NCI-H146 treated with DMSO at 0.1 percent for 48 hours (cell line): Measurements from ENCODE around the gene KCNJ5.
A peak's percentile ranks its signal among the peaks of the same experiment; 100 is the strongest.

Experiments
- DNase-seq: peaks from one replicate; lab custom pipeline; 2025; ENCODE audit not compliant: unreplicated experiment; lab: John Stamatoyannopoulos, UW

The KCNJ5 gene

DNA sequence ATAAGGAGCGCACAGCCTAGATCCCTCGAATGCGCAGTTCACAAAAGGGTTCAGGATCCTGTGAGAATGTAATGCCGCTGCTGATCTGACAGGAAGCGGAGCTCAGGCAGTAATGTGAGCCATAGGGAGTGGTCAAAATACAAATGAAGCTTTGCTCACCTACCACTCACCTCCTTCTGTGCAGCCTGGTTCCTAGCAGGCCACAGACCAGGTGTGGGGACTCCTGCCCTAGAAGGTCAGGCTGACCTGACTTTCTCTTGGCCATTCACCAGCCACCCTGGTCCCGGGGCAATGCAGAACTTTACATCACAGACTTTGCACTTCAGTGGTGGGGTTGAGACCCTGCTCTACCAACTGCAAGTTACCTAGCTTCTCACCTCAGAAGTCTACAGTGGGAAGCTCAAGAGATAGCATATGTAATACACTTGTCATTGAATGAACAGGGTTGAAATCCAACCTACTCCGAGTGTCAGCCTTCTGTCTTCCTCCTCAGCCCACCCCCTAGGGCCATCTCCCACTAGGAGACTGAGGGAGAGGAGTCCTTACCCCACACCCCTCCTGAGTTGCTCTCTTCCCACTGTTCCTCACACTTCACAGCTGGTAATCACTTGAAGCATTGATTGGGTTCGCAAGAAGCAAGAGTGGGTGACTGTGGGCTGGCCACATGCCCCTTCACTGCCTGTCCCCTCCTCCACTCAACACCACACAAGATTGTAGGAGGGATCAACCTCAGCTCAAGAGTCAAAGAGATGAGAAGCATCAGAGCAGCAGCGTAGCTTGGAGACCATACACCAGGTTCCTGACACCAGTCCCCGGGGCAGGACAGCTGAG, 22.1 kb upstream of the KCNJ5 start:
- no peak for DNase-seq

DNA sequence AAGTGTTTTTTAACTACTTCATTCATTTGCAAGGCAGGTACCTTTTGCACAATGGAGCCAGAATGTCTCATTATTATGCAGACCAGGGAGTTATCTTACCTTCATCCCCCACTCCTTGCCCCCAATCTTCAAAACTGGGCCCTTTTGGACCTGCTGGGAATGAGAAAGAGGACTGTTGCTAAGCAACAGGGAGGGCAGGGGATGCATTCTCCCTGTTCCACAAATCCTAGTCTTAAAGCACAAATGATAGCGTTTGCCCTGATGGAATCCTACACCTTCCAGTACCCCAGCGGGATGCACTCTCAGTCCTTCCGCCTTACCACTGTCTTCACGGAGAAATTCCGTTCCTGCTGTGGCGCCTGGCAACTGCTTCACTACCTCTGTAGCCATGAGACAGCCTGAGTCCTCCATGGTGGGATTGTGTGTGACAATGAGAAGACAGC, 20.0 kb upstream of the KCNJ5 start:
- no peak for DNase-seq

DNA sequence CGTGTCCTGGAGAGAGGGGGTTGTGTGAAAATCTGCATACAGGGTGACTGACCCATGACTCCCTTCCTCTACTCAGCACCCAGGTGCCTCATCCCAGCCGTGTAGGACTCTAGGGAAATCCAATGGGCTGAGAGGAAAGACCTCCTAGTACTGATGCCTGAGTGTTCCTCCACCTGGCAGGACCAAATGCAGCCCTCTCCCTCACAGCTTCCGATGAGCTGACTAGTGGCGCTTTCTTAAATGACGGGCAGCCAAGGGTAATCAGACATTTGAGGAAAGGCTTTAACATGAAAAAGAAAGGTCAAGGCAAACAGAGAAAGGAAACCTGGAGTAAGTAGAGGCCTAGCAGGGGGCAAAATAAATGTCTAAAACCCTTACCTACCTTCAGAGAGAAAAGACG, 19.1 kb upstream of the KCNJ5 start:
- no peak for DNase-seq

DNA sequence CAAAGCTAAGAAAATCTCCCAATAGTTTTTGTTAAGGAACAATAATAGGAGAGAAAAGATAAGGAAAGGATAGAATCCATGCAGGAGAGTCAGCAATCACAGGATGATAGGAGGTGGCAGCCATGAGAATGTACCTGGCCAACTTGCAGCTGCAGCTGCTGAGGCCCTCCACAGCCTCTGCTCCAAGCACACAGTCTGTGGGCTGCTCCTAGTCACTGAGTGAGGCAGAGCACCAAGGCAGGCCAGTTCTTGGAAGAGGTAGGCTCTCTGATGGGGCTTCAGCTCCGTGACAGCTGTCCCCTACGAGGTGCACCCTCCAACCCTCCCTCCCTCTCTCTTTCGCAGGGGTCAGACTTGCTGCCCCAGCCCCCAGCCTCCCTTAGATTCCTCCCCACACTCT, 18.6 kb upstream of the KCNJ5 start:
- no peak for DNase-seq

DNA sequence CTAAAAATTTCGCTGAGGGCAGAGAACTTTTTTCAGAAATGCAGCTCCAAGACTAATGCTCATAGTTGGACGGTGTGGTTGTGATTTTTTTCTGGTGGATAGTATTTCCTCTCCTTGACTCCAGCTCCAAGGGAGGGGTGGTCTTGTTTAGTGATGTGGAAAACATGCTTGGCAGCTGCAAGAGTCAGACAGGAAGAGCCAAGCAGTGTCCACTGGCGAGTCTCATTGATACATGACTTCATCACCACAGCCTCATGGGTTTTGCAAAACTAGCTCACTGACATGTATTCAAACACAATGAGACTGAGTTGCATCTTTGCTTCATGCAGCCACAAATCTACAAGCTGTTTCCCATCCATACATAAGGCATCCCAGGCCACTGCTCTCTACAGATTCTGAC, 16.7 kb upstream of the KCNJ5 start:
- DNase-seq: no peak

DNA sequence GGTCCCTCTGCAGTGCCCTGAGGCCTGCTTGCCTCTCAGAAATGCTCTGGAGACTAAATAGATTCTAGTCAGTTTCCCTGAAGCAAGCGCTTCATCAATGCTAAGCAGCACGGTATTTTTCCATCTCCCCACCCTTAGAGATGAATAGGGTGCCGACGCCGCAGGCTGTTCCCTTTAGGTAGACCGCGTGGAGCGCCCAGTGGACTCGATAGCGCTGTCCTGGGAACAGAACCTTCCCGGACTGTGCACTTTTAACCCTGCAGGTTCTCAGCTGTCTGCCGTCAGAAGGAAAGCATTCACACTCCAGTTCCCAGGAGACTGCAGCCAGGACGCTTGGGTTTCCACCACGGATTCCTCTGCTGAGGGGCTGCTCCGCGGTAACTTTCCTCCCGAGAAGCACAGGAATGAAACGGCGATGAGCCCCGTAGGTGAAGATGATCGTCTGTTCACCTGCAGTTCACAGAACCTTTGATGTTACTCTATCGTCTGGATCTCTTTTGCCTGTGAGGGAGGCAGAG, 15.0 kb upstream of the KCNJ5 start:
- no peak for DNase-seq

DNA sequence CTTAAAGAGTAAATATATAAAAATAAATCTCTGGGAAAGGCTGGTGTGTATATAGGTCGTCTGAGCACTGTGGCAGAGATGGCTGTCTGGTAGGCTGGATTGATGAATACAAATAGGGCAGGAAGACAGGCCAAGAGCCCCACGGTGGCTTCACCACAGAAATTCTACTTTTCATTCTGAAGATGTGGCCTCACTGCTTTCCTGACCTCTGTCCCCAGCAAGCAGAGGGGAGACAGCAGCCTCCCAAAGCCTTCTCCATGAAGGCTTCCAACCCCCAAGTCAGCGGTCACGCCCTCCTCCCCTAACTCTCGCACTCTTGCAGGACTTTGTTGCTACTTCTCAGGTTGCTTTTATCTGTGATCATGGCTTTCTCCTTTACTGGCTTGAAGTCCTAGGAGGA, 13.4 kb upstream of the KCNJ5 start:
- DNase-seq: no peak

DNA sequence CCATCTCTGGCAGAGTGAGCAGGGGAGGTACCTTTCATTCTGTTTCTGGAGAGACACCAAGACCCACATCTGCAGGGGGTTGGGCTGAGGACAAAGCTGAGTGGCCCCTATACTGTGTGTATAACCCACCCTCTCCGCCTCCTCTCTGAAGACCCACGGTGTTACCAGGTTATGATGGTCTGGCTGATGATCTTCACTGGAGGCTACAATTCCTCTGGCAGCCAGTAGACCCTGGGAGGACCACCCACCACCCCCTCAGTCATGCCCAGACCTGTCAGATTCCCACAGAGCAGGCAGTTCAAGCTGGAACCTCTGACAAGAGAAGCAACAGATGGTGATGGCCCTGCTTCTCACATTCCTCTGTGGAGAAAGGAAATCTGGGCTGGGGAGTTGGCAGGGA, 12.7 kb upstream of the KCNJ5 start:
- DNase-seq: no peak

DNA sequence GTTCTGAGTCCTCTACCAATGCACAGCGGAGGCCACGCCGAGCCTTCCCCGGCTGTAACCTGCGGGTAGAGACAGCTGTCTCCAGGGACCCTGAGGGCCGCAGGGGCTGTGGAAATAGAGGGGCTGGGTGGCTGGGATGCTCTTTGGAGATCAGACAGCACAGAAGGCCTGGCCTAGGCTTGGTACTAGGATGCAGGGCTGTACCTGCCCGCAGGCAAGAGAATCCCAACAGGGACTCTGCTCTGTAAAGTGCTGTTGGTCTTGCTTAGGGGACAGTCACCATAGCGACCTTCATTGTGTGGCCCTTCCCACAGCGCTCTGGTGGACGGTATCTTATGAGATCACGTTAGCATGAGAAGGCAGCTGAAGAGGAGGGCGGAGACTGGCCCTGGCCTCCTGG, 11.3 kb upstream of the KCNJ5 start:
- DNase-seq: no peak

DNA sequence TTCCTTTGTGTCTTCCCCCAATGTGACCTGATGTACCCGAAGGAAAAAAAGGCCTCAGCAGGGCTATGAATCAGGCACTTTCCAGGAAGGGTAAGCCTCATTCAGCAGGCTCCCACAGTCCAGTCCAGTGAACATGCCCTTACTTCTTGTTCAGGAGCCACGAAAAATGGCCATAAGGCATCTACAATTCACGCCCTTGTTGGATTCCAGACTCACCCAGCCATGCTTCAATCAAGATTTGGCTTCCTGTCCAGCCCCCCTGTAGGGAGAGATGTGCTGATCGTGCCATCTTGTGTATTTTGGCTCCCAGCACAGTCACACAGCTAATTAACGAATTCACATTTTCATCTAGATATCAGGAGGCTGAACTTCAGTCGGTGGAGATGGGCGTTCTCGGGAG, 9.9 kb upstream of the KCNJ5 start:
- DNase-seq: no peak

DNA sequence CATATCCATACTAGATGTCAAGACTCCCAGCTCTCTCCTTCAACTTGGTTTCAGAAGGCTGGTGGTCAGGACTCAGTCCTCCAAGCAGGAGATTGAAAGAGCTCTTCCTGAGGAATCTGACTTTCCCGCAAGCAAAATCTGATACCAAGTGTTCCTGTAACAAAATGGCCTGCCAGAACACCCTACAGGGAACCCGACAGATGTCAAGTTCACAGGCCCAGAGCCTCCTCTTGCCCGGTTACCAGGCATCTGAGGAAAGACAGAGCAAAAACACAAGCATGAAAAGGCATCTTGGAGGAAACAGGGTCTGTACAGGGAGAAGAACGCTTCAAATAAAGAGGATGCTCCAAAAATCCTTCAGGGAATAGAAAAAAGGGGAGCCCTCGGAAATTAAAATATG, 8.7 kb upstream of the KCNJ5 start:
- DNase-seq: no peak

DNA sequence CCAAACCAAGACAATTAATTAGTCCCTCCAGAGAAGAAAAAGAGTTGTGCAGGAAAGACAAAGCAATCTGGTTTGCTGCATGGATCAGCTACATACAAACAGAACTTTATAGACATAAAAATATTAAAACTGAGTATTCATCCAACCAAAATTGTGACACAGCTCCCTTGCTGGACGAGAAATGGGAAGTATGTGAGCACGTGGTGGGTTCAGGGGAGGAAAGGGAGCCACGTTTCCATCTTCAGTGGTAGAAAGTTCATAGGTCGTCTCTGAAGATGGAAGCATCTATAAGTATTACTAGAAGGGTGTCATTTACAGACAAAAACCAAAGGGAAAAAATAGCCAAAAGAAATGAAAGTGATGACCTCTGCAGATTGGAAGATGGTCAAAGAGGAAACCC, 7.1 kb upstream of the KCNJ5 start:
- no peak for DNase-seq

DNA sequence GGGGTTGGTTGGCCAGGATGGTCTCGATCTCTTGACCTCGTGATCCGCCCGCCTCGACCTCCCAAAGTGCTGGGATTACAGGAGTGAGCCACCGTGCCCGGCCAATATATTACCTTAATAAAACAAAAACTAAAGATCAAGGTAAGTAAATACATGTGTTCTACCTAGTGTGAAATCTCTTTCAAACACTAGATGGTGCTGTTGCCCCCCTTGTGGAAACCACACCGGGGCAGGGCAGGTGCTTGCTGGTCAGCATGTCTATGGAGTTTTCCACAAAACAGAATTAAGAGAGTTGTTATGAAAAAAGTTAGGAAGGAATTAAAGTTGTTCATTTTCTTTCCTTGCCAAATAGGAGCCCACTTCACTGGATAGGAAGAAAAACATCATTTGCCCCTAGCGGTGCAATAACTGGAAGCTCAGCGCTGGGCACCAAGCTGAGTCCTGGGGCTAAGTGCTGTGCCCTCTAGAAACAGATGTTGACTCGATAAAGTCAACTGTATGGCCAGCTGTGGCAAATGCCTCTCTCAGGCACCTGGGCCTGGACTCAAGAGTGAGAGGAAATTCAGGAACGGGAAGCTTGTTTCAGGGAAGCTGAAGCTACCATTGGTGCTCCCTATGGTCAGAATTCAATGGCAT, 6.3 kb upstream of the KCNJ5 start:
- DNase-seq: peak; percentile 49

DNA sequence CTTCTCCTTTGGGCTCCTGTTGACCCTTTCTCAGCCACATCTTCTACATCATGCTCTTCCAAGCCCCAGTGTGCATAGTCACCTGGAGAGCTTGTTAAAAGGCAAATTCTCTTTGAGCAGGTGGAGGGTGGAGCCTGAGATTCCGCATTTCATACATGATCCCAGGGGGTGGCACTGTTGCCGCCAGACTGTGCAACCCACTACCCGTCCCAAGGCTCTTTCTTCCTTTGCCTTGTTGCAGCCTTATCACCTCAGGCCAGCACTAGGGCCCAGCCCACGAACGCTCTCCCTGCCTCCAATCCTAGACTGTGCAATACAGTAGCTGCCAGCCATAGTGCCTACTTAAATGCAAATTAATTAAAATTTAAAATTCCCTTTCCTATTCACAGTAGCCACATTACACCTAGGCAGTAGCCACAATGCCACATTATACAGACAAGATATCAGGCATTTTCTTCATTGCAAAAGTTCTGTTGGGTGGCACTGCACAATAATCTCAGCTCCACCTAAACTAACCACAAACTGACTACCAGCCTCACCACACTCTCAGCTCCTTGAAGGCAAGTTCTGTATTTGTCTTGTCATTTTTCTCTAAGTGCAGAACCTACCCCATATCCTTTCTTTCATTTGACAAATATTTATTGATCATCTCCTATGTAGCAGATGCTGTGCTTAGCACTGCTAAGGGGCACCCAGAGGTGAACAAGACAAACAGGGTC, 4.6 kb upstream of the KCNJ5 start:
- peak; percentile 46 for DNase-seq

DNA sequence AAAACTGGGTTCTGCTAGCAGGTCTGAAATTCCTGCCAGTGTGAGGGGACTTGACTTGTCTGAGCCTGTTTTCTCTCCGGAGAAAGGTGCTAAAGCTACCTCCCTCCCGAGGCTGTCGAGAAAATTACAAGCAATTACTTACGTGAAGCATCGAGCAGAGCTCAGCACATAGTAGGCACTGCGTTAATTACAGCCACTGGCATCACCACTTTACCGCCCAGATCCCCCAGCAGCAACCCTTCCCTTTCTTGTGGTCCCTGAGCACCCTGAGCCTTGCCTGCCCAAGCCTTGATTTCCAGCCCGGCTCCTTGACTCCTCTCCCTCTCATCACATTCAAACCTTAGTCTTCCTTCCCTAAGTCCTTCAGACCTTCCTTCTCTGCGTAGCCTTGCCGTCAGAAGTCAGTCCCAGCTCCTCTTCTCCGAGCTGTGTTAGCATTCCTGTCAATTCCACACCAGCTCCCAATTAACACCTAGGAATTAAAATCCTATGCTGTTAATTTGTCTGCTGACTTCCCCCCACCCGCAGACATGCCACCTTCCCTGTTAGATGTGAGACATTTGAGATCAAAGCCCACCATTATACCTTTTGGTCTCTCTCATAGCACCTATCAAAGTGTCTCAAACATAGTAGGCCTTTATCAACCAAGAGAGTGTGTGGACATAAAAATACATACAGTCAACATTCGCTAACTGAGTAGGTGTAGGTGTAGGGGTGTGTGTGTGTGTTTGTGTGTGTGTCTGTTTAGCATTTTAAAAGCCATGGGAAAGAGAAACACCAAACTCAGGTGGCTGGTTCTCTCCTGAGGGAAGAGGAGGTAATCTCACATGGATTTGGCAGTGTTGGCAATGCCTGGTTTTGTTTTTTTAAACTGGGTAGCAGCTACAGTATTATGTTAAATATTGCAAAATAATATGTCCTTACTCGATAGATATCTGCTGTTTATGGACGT, 2.8 kb upstream of the KCNJ5 start:
- no peak for DNase-seq

DNA sequence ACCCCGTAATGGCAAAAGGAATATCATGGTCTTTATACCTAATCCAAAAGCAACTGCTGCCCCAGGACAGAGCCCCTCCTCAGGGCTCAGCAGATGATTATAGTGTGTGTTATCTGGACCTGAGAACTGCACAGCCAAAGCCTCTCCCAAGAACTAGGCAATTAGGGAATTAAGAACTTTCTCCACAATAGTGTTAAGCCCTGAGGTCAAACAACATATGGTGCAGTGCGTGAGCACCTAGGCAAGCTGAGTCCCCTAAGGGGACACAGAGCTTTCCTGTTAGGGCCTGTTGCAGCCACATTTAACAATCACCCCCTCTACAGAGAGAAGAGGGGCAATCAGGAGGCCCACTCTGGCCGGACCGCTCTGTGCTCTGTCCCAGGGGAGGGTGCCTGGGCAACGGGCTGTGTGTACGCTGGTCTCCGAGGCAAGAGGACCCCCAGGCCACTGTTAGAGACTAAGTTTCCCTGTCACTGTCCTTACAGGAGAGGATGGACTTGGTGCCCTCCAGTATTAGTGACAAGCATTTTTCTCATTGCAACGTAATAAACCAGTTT, 1.4 kb upstream of the KCNJ5 start:
- no peak for DNase-seq

DNA sequence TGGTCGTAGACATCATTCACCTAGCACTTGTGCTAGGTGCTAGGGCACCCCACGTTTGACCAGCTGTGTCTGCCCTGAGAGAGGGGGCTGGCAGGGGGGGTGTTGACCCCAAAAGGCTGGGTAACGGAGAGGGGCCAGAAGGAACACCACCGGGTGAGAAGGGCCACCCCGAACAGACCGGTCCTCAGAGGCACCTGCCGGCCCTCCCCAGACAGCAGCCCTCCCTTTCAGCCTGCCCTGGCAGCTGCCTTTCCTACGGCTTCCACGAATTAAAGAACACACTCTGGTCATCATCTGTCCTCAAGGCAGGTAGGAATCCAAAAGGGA, 977 bp upstream of the KCNJ5 start:
- no peak for DNase-seq

DNA sequence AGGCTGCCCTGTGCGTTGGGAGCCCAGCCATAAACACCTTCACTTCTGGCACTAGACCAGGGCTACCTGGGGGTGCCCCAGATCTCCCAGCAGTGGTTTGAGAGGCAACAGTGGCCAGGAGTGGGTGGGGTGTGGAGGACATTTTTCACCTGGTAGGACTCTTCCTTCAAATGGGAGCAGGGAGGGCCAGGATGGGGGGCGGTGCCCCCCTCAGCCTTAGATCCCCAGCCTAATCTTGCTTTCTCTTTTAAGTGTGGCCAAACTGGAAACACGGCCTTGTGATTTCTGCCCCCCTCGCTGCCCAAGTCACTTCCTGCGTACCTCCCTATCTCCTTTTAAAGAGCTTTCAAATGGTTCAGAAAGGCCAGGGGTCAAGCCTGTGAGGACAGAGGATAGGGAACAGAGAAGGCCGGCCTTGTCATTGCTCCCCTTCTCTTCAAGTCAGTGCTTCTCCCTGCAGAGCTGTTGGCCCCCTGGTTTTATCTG, 800 bp downstream of the KCNJ5 start:
- no peak for DNase-seq

DNA sequence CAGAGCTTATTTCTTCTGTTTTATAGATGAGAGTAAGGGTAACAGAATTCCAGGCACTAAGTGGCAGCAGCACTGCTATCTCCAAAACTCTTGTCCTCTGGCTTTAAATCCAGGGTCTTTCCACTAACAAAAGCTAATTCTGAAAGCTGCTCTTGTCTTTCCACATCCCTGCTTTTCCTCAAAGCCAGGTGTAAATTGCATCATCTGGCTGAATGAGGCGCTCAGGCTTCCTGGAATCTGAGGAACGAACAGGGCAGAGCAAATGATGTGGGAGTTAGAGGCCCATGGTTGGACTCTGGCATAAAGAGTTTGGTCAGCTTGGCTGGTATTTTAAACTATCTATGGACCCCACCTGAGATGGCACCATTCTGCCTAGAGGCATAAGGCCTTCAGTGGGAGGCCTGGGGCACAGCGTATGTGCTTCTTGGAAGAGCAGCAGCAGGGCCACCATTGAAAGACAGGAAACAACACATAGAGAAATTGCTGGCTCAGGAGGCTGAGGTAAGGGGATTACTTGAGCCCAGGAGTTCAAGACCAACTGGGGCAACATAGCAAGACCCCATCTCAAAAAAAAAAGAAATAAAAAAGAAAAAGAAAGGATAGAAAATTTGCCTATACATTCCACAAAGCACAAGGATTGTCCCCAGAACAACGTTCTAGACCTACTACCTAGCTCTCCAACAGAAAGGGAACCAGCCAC, 1.9 kb downstream of the KCNJ5 start:
- DNase-seq: no peak
